SU-DHL-6 (cell line): Measurements from ENCODE around the gene TBC1D1.

ENCODE experiments used
- H2AFZ ChIP-seq: fragments of 200-600 bp; sonication (generic); 2 replicates; pipeline ENCODE4 v1.6.1; 2014; ENCODE audit warnings: low read depth, mild to moderate bottlenecking, moderate library complexity, mixed read lengths, antibody characterized with exemption, low read length; ENCODE audit not compliant: severe bottlenecking
- H3F3A ChIP-seq: fragments of 200-600 bp; shearing (Covaris generic); 2 replicates; pipeline ENCODE4 v1.6.0; 2016; ENCODE audit warnings: antibody characterized with exemption, mild to moderate bottlenecking; ENCODE audit not compliant: insufficient read depth
- H3K27ac ChIP-seq: fragments of 200-600 bp; sonication (generic); 2 replicates; pipeline ENCODE4 v1.5.1; 2016; ENCODE audit warnings: low read depth, mild to moderate bottlenecking, low read length, moderate library complexity, mixed read lengths
- H3K27me3 ChIP-seq: fragments of 200-600 bp; sonication (generic), shearing (Covaris generic); 2 replicates; pipeline ENCODE4 v1.6.0; 2014; ENCODE audit warnings: mild to moderate bottlenecking, low read length
- H3K36me3 ChIP-seq: fragments of 200-600 bp; sonication (generic); 2 replicates; pipeline ENCODE4 v1.6.1; 2014; ENCODE audit warnings: mild to moderate bottlenecking, low read length, mixed read lengths
- H3K4me2 ChIP-seq: fragments of 300-600, 200-600 bp; shearing (Covaris generic), sonication (generic); 2 replicates; pipeline ENCODE4 v1.6.0; 2014; ENCODE audit warnings: low read length, low read depth, mild to moderate bottlenecking; ENCODE audit not compliant: poor library complexity, severe bottlenecking
- H3K4me3 ChIP-seq: fragments of 200-600 bp; sonication (generic); 2 replicates; pipeline ENCODE4 v1.5.1; 2014; ENCODE audit warnings: antibody characterized with exemption, low read length, mild to moderate bottlenecking, mixed read lengths; ENCODE audit not compliant: insufficient read depth, poor library complexity, severe bottlenecking
- H3K79me2 ChIP-seq: fragments of 200-600 bp; sonication (generic); 2 replicates; pipeline ENCODE4 v1.6.1; 2014; ENCODE audit warnings: mild to moderate bottlenecking, low read length, moderate library complexity; ENCODE audit not compliant: insufficient read depth
- H3K9ac ChIP-seq: fragments of 200-600 bp; sonication (generic); 2 replicates; pipeline ENCODE4 v1.7.0; 2014; ENCODE audit warnings: mild to moderate bottlenecking, low read length
- H3K9me2 ChIP-seq: fragments of 200-600 bp; sonication (generic); replicated peaks from 2 replicates; pipeline ENCODE4 v1.6.1; 2014; ENCODE audit warnings: low read length; ENCODE audit not compliant: insufficient read depth
- H3K9me3 ChIP-seq: fragments of 200-600 bp; sonication (generic); 2 replicates; pipeline ENCODE4 v1.6.1; 2014; ENCODE audit warnings: low read length, mixed read lengths; ENCODE audit not compliant: insufficient read depth
- H4K20me1 ChIP-seq: fragments of 200-600 bp; sonication (generic); 2 replicates; pipeline ENCODE4 v1.6.1; 2014; ENCODE audit warnings: low read depth, mild to moderate bottlenecking, antibody characterized with exemption, low read length, moderate library complexity, mixed read lengths
- CTCF ChIP-seq: fragments of 200-600 bp; sonication (generic); IDR thresholded peaks from one replicate; pipeline ENCODE4 v1.5.1; 2017; ENCODE audit warnings: antibody characterized with exemption, mild to moderate bottlenecking, low read length, moderate library complexity; ENCODE audit not compliant: insufficient read depth, poor library complexity, severe bottlenecking
- EZH2phosphoT487 ChIP-seq: fragments of 200-600 bp; sonication (generic), shearing (Covaris generic); conservative IDR thresholded peaks from 2 replicates; pipeline ENCODE4 v1.6.1; 2018; ENCODE audit warnings: mild to moderate bottlenecking, antibody characterized with exemption, low read length, moderate library complexity, mixed read lengths

TBC1D1 gene

DNA sequence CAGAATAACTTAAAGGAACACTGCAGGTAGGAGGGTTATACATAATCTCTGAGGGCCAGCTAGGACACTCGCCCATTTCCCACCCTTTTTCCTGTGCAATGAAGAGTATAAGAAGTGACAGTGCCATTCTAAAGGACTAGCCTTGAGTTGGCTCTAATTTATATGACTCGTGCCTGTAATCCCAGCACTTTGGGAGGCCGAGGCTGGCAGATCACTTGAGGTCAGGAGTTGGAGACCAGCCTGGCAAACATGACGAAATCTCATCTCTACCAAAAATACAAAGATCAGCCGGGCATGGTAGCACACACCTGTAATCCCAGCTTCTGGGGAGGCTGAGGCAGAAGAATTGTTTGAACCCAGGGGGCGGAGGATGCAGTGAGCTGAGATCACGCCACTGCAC, 4.4 kb downstream of the TBC1D1 start:
- no peak overlapping the region for H3K4me2 ChIP-seq
- no peaks in the 10 kb centered on the region for H3K27me3 ChIP-seq
- 0 out of 2 replicates have a peak, but pooled peaks cover 4% of the 10 kb centered on the region for H3F3A ChIP-seq
- TF ChIP-seq CTCF (no peak), EZH2phosphoT487 (no peak)
- H3K9me3 ChIP-seq, result no peaks in the 10 kb centered on the region
- H4K20me1 ChIP-seq, result no peaks in the 10 kb centered on the region
- H2AFZ ChIP-seq, result no peak overlapping the region
- H3K36me3 ChIP-seq, result no peaks in the 10 kb centered on the region
- no peaks in the 10 kb centered on the region for H3K79me2 ChIP-seq
- no peak overlapping the region for H3K27ac ChIP-seq
- no peaks in the 10 kb centered on the region for H3K9me2 ChIP-seq
- no peak overlapping the region for H3K9ac ChIP-seq
- H3K4me3 ChIP-seq, result no peak overlapping the region

DNA sequence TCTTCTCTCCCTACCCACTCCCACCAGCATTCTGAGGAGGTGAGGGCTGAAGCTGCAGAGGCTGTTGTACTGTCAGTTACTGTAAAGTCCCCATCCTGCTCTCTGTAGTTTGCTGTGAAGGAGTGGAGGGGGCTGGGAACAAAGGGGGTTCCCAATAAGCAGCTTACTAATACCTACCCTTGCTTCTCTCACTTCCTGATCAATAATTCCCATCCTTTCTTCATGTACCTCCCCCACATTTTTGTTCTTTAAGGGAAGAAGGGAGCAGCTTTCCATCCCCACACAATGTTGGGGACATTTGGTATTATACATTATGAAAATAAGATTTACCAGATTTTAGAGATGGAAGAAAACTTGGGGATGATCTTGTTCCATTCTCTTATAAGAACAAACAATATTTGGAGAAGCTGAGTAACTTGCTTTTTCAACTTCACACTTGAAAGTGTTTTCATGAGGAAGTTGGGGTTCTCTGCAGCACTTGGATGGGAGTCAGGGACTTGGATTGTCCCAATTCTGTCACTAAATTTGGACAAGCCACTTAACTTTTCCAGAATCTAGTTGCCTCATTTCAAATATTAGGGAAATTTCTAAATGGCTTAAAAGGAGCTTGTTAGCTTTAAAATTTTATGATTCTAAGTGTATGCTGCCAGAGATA, 5.4 kb downstream of the TBC1D1 start:
- Histone ChIP-seq H3K4me3 (no peak overlapping the region), H3K27ac (no peak overlapping the region), H3K4me2 (no peak overlapping the region), H3K27me3 (no peaks in the 10 kb centered on the region), H3K36me3 (no peaks in the 10 kb centered on the region), H3K79me2 (no peaks in the 10 kb centered on the region), H3K9me3 (no peaks in the 10 kb centered on the region), H3K9ac (no peak overlapping the region), H4K20me1 (no peaks in the 10 kb centered on the region), H2AFZ (no peak overlapping the region), H3K9me2 (no peaks in the 10 kb centered on the region), H3F3A (0 out of 2 replicates have a peak, but pooled peaks cover 4% of the 10 kb centered on the region)
- TF ChIP-seq CTCF, result no peak

- Histone ChIP-seq H2AFZ (no peak overlapping the region), H3K9ac (no peak overlapping the region), H3K4me3 (no peak overlapping the region), H3F3A (no peaks in the 10 kb centered on the region), H3K4me2 (no peak overlapping the region), H4K20me1 (no peaks in the 10 kb centered on the region), H3K9me2 (no peaks in the 10 kb centered on the region), H3K27me3 (no peaks in the 10 kb centered on the region), H3K79me2 (no peaks in the 10 kb centered on the region), H3K9me3 (no peaks in the 10 kb centered on the region), H3K36me3 (no peaks in the 10 kb centered on the region), H3K27ac (no peak overlapping the region)
- TF ChIP-seq EZH2phosphoT487 (no peak), CTCF (no peak)
Measured at GRCh38 chr4:37902212-37902611, 11.3 kb downstream of the TBC1D1 start.
